ENCODE results near the gene CHST2.

The CHST2 gene

GRCh38 chr3:143101792-143102381 lies 17.7 kb upstream of the CHST2 start:
- Histone ChIP-seq H3K23ac (ENCODE audit: low read length) (no peak overlapping the region), H3K27ac (ENCODE audit: low read depth, low read length) (no peak overlapping the region), H4K8ac (ENCODE audit: low read depth, low read length) (no peak overlapping the region), H3K18ac (ENCODE audit: low read length) (no peak overlapping the region), H4K5ac (ENCODE audit: low read length) (no peak overlapping the region), H3K79me1 (ENCODE audit: low read length) (no peaks in the 10 kb centered on the region), H3K4me2 (ENCODE audit: low read length) (no peak overlapping the region), H3K27me3 (ENCODE audit: insufficient read depth, low read length, poor library complexity) (no peaks in the 10 kb centered on the region), H2AK5ac (ENCODE audit: low read length) (no peak overlapping the region), H2BK15ac (replicated peaks; ENCODE audit: low read depth) (no peak overlapping the region), H3K56ac (ENCODE audit: low read length) (no peak overlapping the region), H3K4ac (ENCODE audit: low read depth, low read length) (no peak overlapping the region), H3K4me3 (ENCODE audit: low read length) (no peak overlapping the region), H2BK120ac (ENCODE audit: low read depth, low read length) (no peak overlapping the region), H3K79me2 (ENCODE audit: control insufficient read depth, insufficient read depth, low read length) (no peaks in the 10 kb centered on the region), H3K36me3 (ENCODE audit: control insufficient read depth, insufficient read depth, low read length) (no peaks in the 10 kb centered on the region), H3K4me1 (ENCODE audit: control insufficient read depth, low read depth, low read length) (no peaks in the 10 kb centered on the region), H3K9ac (ENCODE audit: low read length) (no peak overlapping the region), H2BK5ac (ENCODE audit: low read length) (no peak overlapping the region)
- no CpG with 5 or more reads among the region's 7 CpGs for WGBS (ENCODE audit: extremely low coverage, insufficient coverage, low lambda C conversion rate)
- DNase-seq, result no peak

GRCh38 chr3:143103652-143104051 lies 15.9 kb upstream of the CHST2 start:
- Histone ChIP-seq H3K27me3 (ENCODE audit: insufficient read depth, low read length, poor library complexity) (no peaks in the 10 kb centered on the region), H3K23ac (ENCODE audit: low read length) (no peak overlapping the region), H3K4me2 (ENCODE audit: low read length) (no peak overlapping the region), H2BK5ac (ENCODE audit: low read length) (no peak overlapping the region), H2BK120ac (ENCODE audit: low read depth, low read length) (no peak overlapping the region), H3K27ac (ENCODE audit: low read depth, low read length) (no peak overlapping the region), H3K18ac (ENCODE audit: low read length) (no peak overlapping the region), H3K9ac (ENCODE audit: low read length) (no peak overlapping the region), H3K56ac (ENCODE audit: low read length) (no peak overlapping the region), H3K36me3 (ENCODE audit: control insufficient read depth, insufficient read depth, low read length) (no peaks in the 10 kb centered on the region), H4K8ac (ENCODE audit: low read depth, low read length) (no peak overlapping the region), H3K4me1 (ENCODE audit: control insufficient read depth, low read depth, low read length) (no peaks in the 10 kb centered on the region), H2AK5ac (ENCODE audit: low read length) (no peak overlapping the region), H3K79me1 (ENCODE audit: low read length) (no peaks in the 10 kb centered on the region), H3K4me3 (ENCODE audit: low read length) (no peak overlapping the region), H3K79me2 (ENCODE audit: control insufficient read depth, insufficient read depth, low read length) (no peaks in the 10 kb centered on the region), H4K5ac (ENCODE audit: low read length) (no peak overlapping the region), H3K4ac (ENCODE audit: low read depth, low read length) (no peak overlapping the region), H2BK15ac (replicated peaks; ENCODE audit: low read depth) (no peak overlapping the region)
- DNase-seq, result no peak
- WGBS (ENCODE audit: extremely low coverage, insufficient coverage, low lambda C conversion rate), result no CpG with 5 or more reads among the region's 2 CpGs

GRCh38 chr3:143105170-143105569 lies 14.4 kb upstream of the CHST2 start:
- Histone ChIP-seq H3K36me3 (ENCODE audit: control insufficient read depth, insufficient read depth, low read length) (no peaks in the 10 kb centered on the region), H3K79me2 (ENCODE audit: control insufficient read depth, insufficient read depth, low read length) (no peaks in the 10 kb centered on the region), H3K56ac (ENCODE audit: low read length) (no peak overlapping the region), H3K79me1 (ENCODE audit: low read length) (no peaks in the 10 kb centered on the region), H3K4me1 (ENCODE audit: control insufficient read depth, low read depth, low read length) (no peaks in the 10 kb centered on the region), H2AK5ac (ENCODE audit: low read length) (no peak overlapping the region), H3K27me3 (ENCODE audit: insufficient read depth, low read length, poor library complexity) (no peaks in the 10 kb centered on the region), H3K9ac (ENCODE audit: low read length) (no peak overlapping the region), H2BK15ac (replicated peaks; ENCODE audit: low read depth) (no peak overlapping the region), H2BK5ac (ENCODE audit: low read length) (no peak overlapping the region), H2BK120ac (ENCODE audit: low read depth, low read length) (no peak overlapping the region), H4K5ac (ENCODE audit: low read length) (no peak overlapping the region), H3K23ac (ENCODE audit: low read length) (no peak overlapping the region), H3K27ac (ENCODE audit: low read depth, low read length) (no peak overlapping the region), H3K4ac (ENCODE audit: low read depth, low read length) (no peak overlapping the region), H4K8ac (ENCODE audit: low read depth, low read length) (no peak overlapping the region), H3K4me3 (ENCODE audit: low read length) (no peak overlapping the region), H3K18ac (ENCODE audit: low read length) (no peak overlapping the region), H3K4me2 (ENCODE audit: low read length) (no peak overlapping the region)
- WGBS (ENCODE audit: extremely low coverage, insufficient coverage, low lambda C conversion rate), result no CpG with 5 or more reads among the region's 5 CpGs
- DNase-seq, result no peak

- Histone ChIP-seq H2AK5ac (ENCODE audit: low read length) (no peak overlapping the region), H2BK120ac (ENCODE audit: low read depth, low read length) (no peak overlapping the region), H3K27ac (ENCODE audit: low read depth, low read length) (no peak overlapping the region), H2BK15ac (replicated peaks; ENCODE audit: low read depth) (no peak overlapping the region), H3K79me2 (ENCODE audit: control insufficient read depth, insufficient read depth, low read length) (no peaks in the 10 kb centered on the region), H3K18ac (ENCODE audit: low read length) (no peak overlapping the region), H3K56ac (ENCODE audit: low read length) (no peak overlapping the region), H3K4me2 (ENCODE audit: low read length) (no peak overlapping the region), H3K4ac (ENCODE audit: low read depth, low read length) (peak overlapping the region; percentile 25), H3K9ac (ENCODE audit: low read length) (no peak overlapping the region), H2BK5ac (ENCODE audit: low read length) (no peak overlapping the region), H3K4me1 (ENCODE audit: control insufficient read depth, low read depth, low read length) (no peaks in the 10 kb centered on the region), H4K5ac (ENCODE audit: low read length) (no peak overlapping the region), H3K4me3 (ENCODE audit: low read length) (no peak overlapping the region), H3K79me1 (ENCODE audit: low read length) (no peaks in the 10 kb centered on the region), H3K36me3 (ENCODE audit: control insufficient read depth, insufficient read depth, low read length) (no peaks in the 10 kb centered on the region), H3K27me3 (ENCODE audit: insufficient read depth, low read length, poor library complexity) (no peaks in the 10 kb centered on the region), H4K8ac (ENCODE audit: low read depth, low read length) (no peak overlapping the region), H3K23ac (ENCODE audit: low read length) (no peak overlapping the region)
- WGBS (ENCODE audit: extremely low coverage, insufficient coverage, low lambda C conversion rate), result no CpG with 5 or more reads among the region's 5 CpGs
- no peak for DNase-seq
Measured at GRCh38 chr3:143109861-143110260, 9.7 kb upstream of the CHST2 start.

- Histone ChIP-seq H3K4me1 (ENCODE audit: control insufficient read depth, low read depth, low read length) (no peaks in the 10 kb centered on the region), H3K4me3 (ENCODE audit: low read length) (no peak overlapping the region), H3K27ac (ENCODE audit: low read depth, low read length) (no peak overlapping the region), H3K18ac (ENCODE audit: low read length) (no peak overlapping the region), H3K27me3 (ENCODE audit: insufficient read depth, low read length, poor library complexity) (no peaks in the 10 kb centered on the region), H3K79me2 (ENCODE audit: control insufficient read depth, insufficient read depth, low read length) (no peaks in the 10 kb centered on the region), H3K4ac (ENCODE audit: low read depth, low read length) (no peak overlapping the region), H2BK120ac (ENCODE audit: low read depth, low read length) (no peak overlapping the region), H2AK5ac (ENCODE audit: low read length) (no peak overlapping the region), H3K9ac (ENCODE audit: low read length) (no peak overlapping the region), H4K8ac (ENCODE audit: low read depth, low read length) (no peak overlapping the region), H3K36me3 (ENCODE audit: control insufficient read depth, insufficient read depth, low read length) (no peaks in the 10 kb centered on the region), H4K5ac (ENCODE audit: low read length) (no peak overlapping the region), H2BK5ac (ENCODE audit: low read length) (no peak overlapping the region), H3K23ac (ENCODE audit: low read length) (no peak overlapping the region), H3K79me1 (ENCODE audit: low read length) (no peaks in the 10 kb centered on the region), H2BK15ac (replicated peaks; ENCODE audit: low read depth) (no peak overlapping the region), H3K4me2 (ENCODE audit: low read length) (no peak overlapping the region), H3K56ac (ENCODE audit: low read length) (no peak overlapping the region)
- DNase-seq, result no peak
- no CpG with 5 or more reads among the region's 5 CpGs for WGBS (ENCODE audit: extremely low coverage, insufficient coverage, low lambda C conversion rate)
Measured at GRCh38 chr3:143110371-143110770, 9.2 kb upstream of the CHST2 start.

- peaks cover 5% of the 10 kb centered on the region for H3K79me1 ChIP-seq (ENCODE audit: low read length)
- H3K4me2 ChIP-seq (ENCODE audit: low read length), result peak overlapping the region; percentile 70
- peak overlapping the region; percentile 91 for H3K9ac ChIP-seq (ENCODE audit: low read length)
- no peaks in the 10 kb centered on the region for H3K27me3 ChIP-seq (ENCODE audit: insufficient read depth, low read length, poor library complexity)
- H3K79me2 ChIP-seq (ENCODE audit: control insufficient read depth, insufficient read depth, low read length), result peaks cover 2% of the 10 kb centered on the region
- no peak overlapping the region for H4K8ac ChIP-seq (ENCODE audit: low read depth, low read length)
- H3K27ac ChIP-seq (ENCODE audit: low read depth, low read length), result no peak overlapping the region
- no peak overlapping the region for H2BK5ac ChIP-seq (ENCODE audit: low read length)
- peak overlapping the region; percentile 79 for H3K4me3 ChIP-seq (ENCODE audit: low read length)
- peak overlapping the region; percentile 29 for H2BK120ac ChIP-seq (ENCODE audit: low read depth, low read length)
- H3K4ac ChIP-seq (ENCODE audit: low read depth, low read length), result peak overlapping the region; percentile 90
- no peak overlapping the region for H4K5ac ChIP-seq (ENCODE audit: low read length)
- no peaks in the 10 kb centered on the region for H3K36me3 ChIP-seq (ENCODE audit: control insufficient read depth, insufficient read depth, low read length)
- H2AK5ac ChIP-seq (ENCODE audit: low read length), result no peak overlapping the region
- H2BK15ac ChIP-seq (replicated peaks; ENCODE audit: low read depth), result no peak overlapping the region
- no peak overlapping the region for H3K23ac ChIP-seq (ENCODE audit: low read length)
- peak overlapping the region; percentile 94 for H3K56ac ChIP-seq (ENCODE audit: low read length)
- H3K18ac ChIP-seq (ENCODE audit: low read length), result peak overlapping the region; percentile 96
- whole genome bisulfite sequencing (ENCODE audit: extremely low coverage, insufficient coverage, low lambda C conversion rate), result no CpG with 5 or more reads among the region's 13 CpGs
- no peaks in the 10 kb centered on the region for H3K4me1 ChIP-seq (ENCODE audit: control insufficient read depth, low read depth, low read length)
- DNase-seq, result no peak
Measured at GRCh38 chr3:143118630-143119008, 952 bp upstream of the CHST2 start.

All from mesendoderm (in vitro differentiated cells).